HPDE6-E6E7 (cell line): ENCODE results near the gene LMLN.
"Not testable (repeated sequence)": the region's sequence is repeated elsewhere in the genome, so short reads cannot be mapped to it uniquely, and the experiment has no call there.

ENCODE experiments used
- DNase-seq: peaks from one replicate; pipeline ENCODE4 v3.0.0; 2011; ENCODE audit warnings: missing footprints; ENCODE audit errors: extremely low spot score

LMLN gene

DNA sequence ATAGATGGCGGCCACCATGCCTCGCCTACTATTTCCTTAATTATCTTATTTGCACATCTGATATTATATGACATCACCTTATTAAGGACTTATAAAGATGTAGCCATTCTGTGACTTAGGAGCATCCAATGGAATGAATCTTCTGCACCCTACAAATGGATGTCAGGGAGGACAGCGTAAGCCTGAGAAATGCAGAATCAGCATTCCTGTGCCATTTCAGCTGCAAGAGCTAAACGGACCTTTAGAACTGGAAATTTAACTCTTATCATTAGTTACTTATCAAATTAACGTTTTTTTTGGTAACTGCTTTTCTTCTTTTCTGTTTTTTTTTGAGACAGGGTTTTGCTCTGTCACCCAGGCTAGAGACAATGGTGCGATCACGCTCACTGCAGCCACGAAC is 65.6 kb downstream of the LMLN start:
- no peak for DNase-seq

DNA sequence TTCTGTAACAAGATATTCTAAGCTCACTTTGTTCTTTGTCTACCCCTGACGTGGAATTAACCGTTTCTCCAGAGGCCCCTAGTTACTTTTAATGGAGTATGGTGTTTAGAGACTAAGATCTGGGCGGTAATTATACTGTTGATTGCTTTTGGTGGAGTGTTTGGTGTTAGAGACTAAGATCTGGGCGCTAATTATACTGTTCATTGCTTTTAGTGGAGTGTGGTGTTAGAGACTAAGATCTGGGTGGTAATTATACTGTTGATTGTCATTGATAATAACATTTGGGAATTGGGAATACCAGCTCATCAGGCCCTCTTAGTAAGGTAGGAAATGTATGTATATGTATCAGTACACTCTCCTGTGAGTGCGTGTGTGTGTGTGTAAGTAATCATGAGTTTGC is 66.6 kb downstream of the LMLN start:
- no peak for DNase-seq

- DNase-seq, result no peak
Observed at GRCh38 chr3:198027045-198027798, 67.2 kb downstream of the LMLN start.

GRCh38 chr3:198027799-198028390 is 67.9 kb downstream of the LMLN start:
- DNase-seq, result no peak

GRCh38 chr3:198028718-198029117 is 68.7 kb downstream of the LMLN start:
- peak; percentile 7 for DNase-seq

- DNase-seq, result no peak
Observed at GRCh38 chr3:198030125-198030524, 70.1 kb downstream of the LMLN start.

DNA sequence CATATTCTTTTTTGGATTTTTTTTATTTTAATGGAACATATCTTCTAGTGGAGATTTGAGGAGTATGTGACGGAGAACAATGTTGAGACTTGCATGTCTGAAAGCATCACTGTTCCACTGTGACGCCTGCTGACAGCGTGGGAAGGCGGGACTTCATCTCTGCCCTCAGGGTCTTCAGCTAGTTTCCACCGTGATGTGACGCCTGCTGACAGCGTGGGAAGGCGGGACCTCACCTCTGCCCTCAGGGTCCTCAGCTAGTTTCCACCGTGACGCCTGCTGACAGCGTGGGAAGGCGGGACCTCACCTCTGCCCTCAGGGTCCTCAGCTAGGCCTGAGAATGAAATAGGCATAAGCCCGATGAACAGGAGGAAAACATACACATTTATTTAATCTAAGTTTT is 70.7 kb downstream of the LMLN start:
- DNase-seq, result no peak

DNA sequence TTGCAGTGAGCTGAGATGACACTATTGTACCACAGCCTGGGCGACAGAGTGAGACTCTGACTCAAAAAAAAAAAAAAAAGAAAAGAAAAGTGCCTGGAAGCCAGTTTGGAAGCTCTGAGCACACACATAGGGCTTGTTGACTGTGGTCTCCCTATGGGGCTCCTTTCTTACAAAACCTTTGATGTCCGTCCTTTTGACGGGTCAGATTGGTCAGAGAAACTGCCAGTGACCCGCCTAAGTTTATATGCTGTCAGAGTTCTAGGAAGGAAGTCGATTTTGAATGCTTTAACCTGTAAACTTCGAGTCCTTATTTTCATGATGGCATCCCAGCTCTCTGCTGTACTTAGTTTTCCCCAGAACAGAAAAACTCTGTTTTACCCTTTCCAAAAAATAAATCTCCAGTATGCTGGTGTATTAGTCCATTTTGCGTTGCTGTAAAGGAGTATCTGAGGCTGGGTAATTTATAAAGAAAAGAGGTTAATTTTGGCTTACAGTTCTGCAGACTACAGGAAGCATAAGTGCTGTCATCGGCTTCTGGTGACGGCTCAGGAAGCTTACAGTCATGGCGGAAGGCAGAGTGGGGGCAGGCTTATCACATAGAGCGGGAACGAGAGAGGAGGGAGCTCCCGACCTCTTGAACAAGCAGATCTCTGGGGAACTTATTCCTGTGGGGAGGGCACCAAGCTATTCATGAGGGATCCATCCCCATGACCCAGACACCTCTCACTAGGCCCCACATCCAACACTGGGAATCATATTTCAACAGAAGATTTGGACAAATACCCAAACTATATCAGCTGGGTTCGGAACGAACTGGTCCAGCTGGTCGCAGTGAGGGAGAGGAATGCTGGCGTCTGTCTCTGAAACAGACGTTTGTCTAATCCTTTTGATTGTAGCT is 72.3 kb downstream of the LMLN start:
- no peak for DNase-seq

DNA sequence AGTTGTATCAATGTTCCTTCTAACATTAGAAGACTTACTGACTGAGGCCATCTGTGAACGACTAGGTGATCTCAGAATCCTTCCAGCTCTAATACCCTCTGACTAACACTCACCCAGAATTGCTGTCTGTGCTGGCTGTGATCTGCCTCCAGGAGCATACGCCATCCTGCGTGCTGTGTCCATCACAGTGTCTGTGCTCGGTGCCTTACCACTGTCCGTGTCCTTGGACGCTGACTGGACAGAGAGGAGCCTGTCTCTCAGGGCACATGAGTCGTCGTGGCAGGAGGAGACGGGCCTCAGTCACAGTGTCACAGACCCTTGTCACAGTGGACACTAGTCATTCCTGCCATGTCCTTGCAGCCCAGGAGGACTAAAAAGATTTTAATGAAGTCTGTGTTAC is 83.1 kb downstream of the LMLN start:
- no peak for DNase-seq

DNA sequence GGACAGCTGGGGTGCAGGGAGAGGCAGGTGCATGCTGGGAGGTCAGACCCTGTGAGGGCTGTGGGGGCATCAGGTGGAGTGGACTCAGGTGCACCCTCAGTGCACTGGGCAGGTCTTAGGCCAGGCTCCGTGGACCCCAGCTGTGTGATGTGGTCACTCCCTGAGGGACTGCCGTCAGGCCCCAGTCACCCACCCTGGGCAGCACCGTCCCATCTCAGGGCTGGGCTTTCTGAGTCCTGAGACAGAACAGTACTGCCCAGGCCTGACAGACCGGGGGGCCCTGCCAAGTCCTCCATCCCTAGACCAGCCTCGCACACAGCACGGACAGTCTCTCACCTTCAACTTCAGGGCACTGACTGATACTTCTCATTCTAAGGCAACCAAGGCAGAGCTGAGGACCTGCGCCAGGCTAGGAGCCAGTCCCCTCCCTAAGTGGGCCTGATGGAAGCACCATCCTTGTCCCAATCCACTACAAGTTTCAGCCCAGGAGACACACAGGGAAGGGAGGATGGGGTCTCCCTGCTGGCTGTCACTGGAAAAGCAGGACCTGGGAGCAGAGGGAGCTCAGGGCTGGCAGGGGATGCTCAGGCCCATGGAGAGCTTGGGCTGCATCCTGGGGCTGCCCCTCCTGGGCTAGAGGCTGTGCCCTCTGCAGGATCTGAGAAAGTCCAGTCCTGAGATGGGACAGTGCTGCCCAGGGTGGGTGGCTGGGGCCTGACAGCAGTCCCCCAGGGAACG is 86.3 kb downstream of the LMLN start:
- no peak for DNase-seq

DNA sequence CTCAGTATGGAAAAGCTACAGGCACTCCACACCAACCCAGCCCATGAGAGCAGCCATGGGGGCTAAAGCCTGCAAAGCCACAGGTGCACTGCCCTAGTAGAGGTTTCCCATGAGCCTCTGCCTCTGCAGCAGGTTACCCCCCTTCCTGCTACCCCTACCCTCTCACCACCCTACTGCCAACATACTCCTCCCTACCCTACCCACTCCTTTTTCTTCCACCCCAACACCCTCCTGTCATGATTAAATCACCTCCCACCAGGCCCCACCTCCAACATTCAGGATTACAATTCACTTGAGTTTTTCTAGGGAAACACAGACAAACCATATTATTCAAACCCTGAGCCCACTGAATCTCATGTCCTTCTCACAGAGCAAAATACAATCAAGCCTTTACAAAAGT is 88.4 kb downstream of the LMLN start:
- no peak for DNase-seq

GRCh38 chr3:198051836-198052235 is 91.8 kb downstream of the LMLN start:
- no peak for DNase-seq

GRCh38 chr3:198053462-198053861 is 93.4 kb downstream of the LMLN start:
- DNase-seq, result not testable (repeated sequence)

DNA sequence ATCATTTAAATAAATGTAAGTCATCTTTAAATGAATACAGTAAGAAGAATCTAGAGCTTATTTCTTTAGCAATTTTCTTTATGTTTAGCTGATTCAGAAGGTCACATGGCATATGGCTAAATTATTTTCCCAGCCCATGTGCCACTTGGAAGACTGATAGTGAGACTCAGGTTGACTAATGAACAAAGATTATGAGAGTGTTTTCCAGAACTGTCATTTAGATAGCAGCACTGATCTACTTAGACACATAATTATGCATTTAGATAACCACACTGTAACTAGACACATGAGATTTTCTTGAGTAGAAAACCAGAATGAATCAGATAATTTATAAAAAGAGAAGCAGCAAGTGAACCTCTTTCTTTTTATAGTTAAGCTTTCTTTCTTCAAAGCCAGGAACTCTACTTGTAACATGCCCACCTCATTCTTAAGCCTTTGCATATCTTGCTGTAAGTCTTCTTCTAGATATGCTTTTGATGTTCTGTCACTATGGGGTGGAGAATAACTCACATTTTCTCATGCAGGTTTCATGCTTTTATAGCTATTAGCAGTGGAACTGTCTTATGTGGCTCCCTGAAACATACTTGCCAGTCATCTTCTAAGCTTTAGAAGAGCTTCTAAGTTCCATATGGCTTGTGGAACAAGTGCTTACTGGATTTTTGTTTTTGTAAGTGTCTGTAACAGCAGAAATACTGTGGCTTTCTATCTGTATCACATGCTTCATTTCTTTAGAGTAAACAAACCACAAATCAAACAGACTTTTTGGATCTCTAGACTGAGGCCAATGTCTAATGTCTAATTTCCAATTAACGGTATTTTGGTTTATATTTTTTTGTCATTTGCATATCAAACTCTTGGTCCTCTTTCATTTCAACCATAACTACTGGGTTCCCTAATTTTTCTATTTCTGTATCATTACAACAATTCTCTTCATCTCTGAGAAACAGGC is 101.4 kb downstream of the LMLN start:
- no peak for DNase-seq

- no peak for DNase-seq
Observed at GRCh38 chr3:198062068-198062465, 102.0 kb downstream of the LMLN start.

- no peak for DNase-seq
Observed at GRCh38 chr3:198064420-198064819, 104.4 kb downstream of the LMLN start.

- DNase-seq, result no peak
Observed at GRCh38 chr3:198065897-198066296, 105.9 kb downstream of the LMLN start.

DNA sequence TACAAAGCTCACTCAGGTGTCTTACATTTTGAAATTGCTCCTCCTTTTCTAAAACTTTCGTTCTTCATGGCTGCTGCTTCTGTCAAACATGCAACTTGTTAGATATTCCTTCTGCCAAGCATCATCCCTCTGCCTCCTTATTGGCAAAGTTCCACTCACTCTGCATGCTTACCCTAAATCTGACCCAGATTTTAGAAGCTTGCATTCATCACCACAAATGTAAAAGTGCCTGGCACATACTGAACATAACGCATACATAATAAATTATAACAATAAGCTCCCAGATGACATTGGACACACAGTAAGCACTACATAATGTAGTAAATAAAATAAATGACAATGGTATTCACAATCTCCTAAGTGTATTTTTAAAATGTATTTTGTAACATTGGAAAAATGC is 107.4 kb downstream of the LMLN start:
- no peak for DNase-seq

DNA sequence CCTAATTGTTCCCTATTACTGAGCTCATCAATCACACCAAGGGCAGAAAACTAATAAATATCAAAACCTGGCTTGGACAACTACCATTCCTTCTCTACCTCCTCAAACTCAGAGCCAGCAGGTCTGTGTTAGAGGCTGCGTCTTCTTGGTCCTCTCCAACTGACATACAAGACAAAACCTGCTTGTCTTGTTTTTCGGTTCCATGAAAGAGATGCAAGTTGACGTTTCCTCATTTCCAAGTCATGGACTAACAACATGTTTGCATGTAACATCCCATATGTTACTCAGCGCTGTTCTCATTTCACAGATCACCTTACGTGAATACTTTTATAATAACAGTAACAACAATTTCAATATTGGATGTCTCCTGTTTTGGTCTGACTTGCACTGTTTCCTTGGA is 110.9 kb downstream of the LMLN start:
- DNase-seq, result no peak

- DNase-seq, result peak; percentile 94
Observed at GRCh38 chr3:198071602-198072287, 111.7 kb downstream of the LMLN start.
